K562 (cell line): ENCODE measurements around the gene TYRP1. TPM values are rescaled to one million over a fixed set of nuclear protein-coding genes. Genes with fewer than 3 reads are reported as not detected.

Experiments used
- ATAC-seq: fragments of 200-7000 bp; cut with Tn5 transposase; 3 replicates; pipeline ENCODE4 v1.9.1; 2020; ENCODE audit warnings: moderate library complexity
- BruUV-seq: library from RNA; stranded (reverse); fragments of 400-500 nt; replicated peaks from 2 replicates; lab custom pipeline; 2021; lab: Mats Ljungman, UMichigan
- CTCF ChIA-PET: fragments of 300-600 bp; formaldehyde crosslinking; extraction: SDS; loops from one replicate; lab custom pipeline; 2021; ENCODE audit warnings: low intra/inter-chr PET ratio; lab: Yijun Ruan, JAX
- POLR2A ChIA-PET: fragments of 300-600, 350-650 bp; sonication (Branson Sonifier 250); formaldehyde crosslinking; extraction: SDS; loops from one replicate; lab custom pipeline; 2021; ENCODE audit warnings: antibody characterized with exemption, inconsistent platforms; lab: Yijun Ruan, JAX
- DNase-seq, 4 experiments: peaks; one replicate each; pipeline versions ENCODE4 v3.0.0 to v3.0.0-alpha.2; 2011 to 2018; ENCODE audit warnings: low spot score in 3 of 4, mixed read lengths in 3 of 4; ENCODE audit errors: extremely low read depth in 1 of 4
- FAIRE-seq: peaks from 2 replicates; lab custom pipeline; 2011; peaks lifted over from hg19 to GRCh38; lab: Jason Lieb, UNC
- H2AFZ ChIP-seq: 2 replicates; pipeline ENCODE4 v1.6.0; 2011; ENCODE audit warnings: low read depth, low read length, control low read depth, inconsistent platforms
- H3K27ac ChIP-seq: fragments of 200-600 bp; 3 replicates; pipeline ENCODE4 v1.8.0; 2011; ENCODE audit warnings: low read depth, mild to moderate bottlenecking, control low read depth, inconsistent platforms, low read length, moderate library complexity, mixed read lengths; ENCODE audit errors: extremely low read depth
- H3K27me3 ChIP-seq, 2 experiments: fragments of 300-600 bp in 1 of 2; 2 replicates in 1 of 2; 3 replicates in 1 of 2; pipeline versions ENCODE4 v1.6.0 to v1.8.0; 2011; ENCODE audit warnings: inconsistent platforms in 2 of 2, low read length in 2 of 2, mild to moderate bottlenecking in 1 of 2, mixed read lengths in 1 of 2, moderate library complexity in 1 of 2; ENCODE audit not compliant: control insufficient read depth in 2 of 2, insufficient read depth in 2 of 2
- H3K36me3 ChIP-seq: fragments of 300-600 bp; 3 replicates; pipeline ENCODE4 v1.8.0; 2011; ENCODE audit warnings: mild to moderate bottlenecking, low read length, inconsistent platforms; ENCODE audit not compliant: control insufficient read depth, insufficient read depth
- H3K4me1 ChIP-seq, 2 experiments: fragments of 200-600 bp in 1 of 2; replicated peaks in 1 of 2; 2 replicates in 1 of 2; 3 replicates in 1 of 2; pipeline versions ENCODE4 v1.5.1 to v1.8.0; 2011; ENCODE audit warnings: inconsistent platforms in 2 of 2, low read length in 2 of 2, mild to moderate bottlenecking in 1 of 2, mixed read lengths in 1 of 2, moderate library complexity in 1 of 2; ENCODE audit not compliant: control insufficient read depth in 2 of 2, insufficient read depth in 2 of 2
- H3K4me2 ChIP-seq: 2 replicates; pipeline ENCODE4 v1.6.1; 2011; ENCODE audit warnings: low read length, control low read depth, inconsistent platforms, mixed read lengths; ENCODE audit not compliant: insufficient read depth
- H3K4me3 ChIP-seq: fragments of 200-600 bp; sonication (generic), shearing (Covaris generic); 2 replicates; pipeline ENCODE4 v1.5.1; 2016; ENCODE audit warnings: control low read depth, inconsistent platforms
- H3K79me2 ChIP-seq: fragments of 200-600 bp; 3 replicates; pipeline ENCODE4 v1.8.0; 2011; ENCODE audit warnings: low read length, inconsistent platforms; ENCODE audit not compliant: control insufficient read depth, insufficient read depth
- H3K9ac ChIP-seq, 2 experiments: 2 replicates each; pipeline versions ENCODE4 v1.6.0 to v1.6.1; 2011; ENCODE audit warnings: low read depth in 2 of 2, low read length in 2 of 2, control low read depth in 1 of 2, inconsistent platforms in 1 of 2, mild to moderate bottlenecking in 1 of 2, mixed read lengths in 1 of 2; ENCODE audit not compliant: insufficient read depth in 1 of 2
- H3K9me1 ChIP-seq: one replicate; pipeline ENCODE4 v1.6.0; 2011; ENCODE audit warnings: inconsistent platforms, mild to moderate bottlenecking, low read length, moderate library complexity; ENCODE audit not compliant: control insufficient read depth, insufficient read depth
- H3K9me3 ChIP-seq: replicated peaks from 2 replicates; pipeline ENCODE4 v1.5.1; 2011; ENCODE audit warnings: low read depth, low read length, inconsistent platforms; ENCODE audit not compliant: control insufficient read depth, insufficient read depth
- H4K20me1 ChIP-seq: replicated peaks from 2 replicates; pipeline ENCODE4 v1.6.1; 2011; ENCODE audit warnings: low read length, inconsistent platforms, mixed read lengths; ENCODE audit not compliant: control insufficient read depth, insufficient read depth
- ARID2 ChIP-seq: fragments of 450-650 bp; IDR thresholded peaks from 2 replicates; pipeline ENCODE4 v1.6.1; 2017; ENCODE audit warnings: antibody characterized with exemption, mild to moderate bottlenecking
- BCL6 ChIP-seq: fragments of 250-450 bp; sonication (Bioruptor Pico); IDR thresholded peaks from 2 replicates; pipeline ENCODE4 v1.4.0; 2020
- DMBX1 ChIP-seq: fragments of 250-450 bp; sonication (Bioruptor Pico); IDR thresholded peaks from 2 replicates; pipeline ENCODE4 v1.8.0; 2022; ENCODE audit warnings: inconsistent platforms, mild to moderate bottlenecking, moderate library complexity, borderline replicate concordance
- GATAD2B ChIP-seq: fragments of 450-650 bp; IDR thresholded peaks from 2 replicates; pipeline ENCODE4 v1.6.1; 2017; ENCODE audit warnings: mild to moderate bottlenecking, borderline replicate concordance
- HDAC2 ChIP-seq: fragments of 450-650 bp; IDR thresholded peaks from 2 replicates; pipeline ENCODE4 v1.6.1; 2016; ENCODE audit warnings: mild to moderate bottlenecking
- HIVEP1 ChIP-seq: fragments of 250-450 bp; sonication (Bioruptor Pico); IDR thresholded peaks from 2 replicates; pipeline ENCODE4 v1.4.0; 2020; ENCODE audit warnings: mild to moderate bottlenecking
- MTF1 ChIP-seq: fragments of 250-450 bp; sonication (Bioruptor Pico); IDR thresholded peaks from 2 replicates; pipeline ENCODE4 v1.9.0; 2021; ENCODE audit warnings: moderate library complexity, mild to moderate bottlenecking, inconsistent platforms, borderline replicate concordance
- NELFE ChIP-seq: IDR thresholded peaks from 2 replicates; pipeline ENCODE4 v1.6.1; 2011; ENCODE audit warnings: mild to moderate bottlenecking; ENCODE audit not compliant: insufficient read depth, insufficient read length
- NR2C2 ChIP-seq, 2 experiments: fragments of 200-800 bp in 1 of 2; sonication (Bioruptor generic) in 1 of 2; sonication (generic) in 1 of 2; formaldehyde crosslinking in 1 of 2; IDR thresholded peaks; 2 replicates each; pipeline versions ENCODE4 v1.6.1 to v1.8.0; 2016 to 2022; ENCODE audit warnings: mild to moderate bottlenecking in 1 of 2, missing compliant biosample characterization in 1 of 2, missing genetic modification characterization in 1 of 2, missing genetic modification reagents in 1 of 2
- RFX1 ChIP-seq: fragments of 450-650 bp; IDR thresholded peaks from 2 replicates; pipeline ENCODE4 v1.6.1; 2016; ENCODE audit warnings: mild to moderate bottlenecking, moderate library complexity
- SP2 ChIP-seq: IDR thresholded peaks from 2 replicates; pipeline ENCODE4 v1.6.1; 2011; ENCODE audit warnings: mild to moderate bottlenecking, low read depth, low read length, moderate library complexity; ENCODE audit not compliant: poor library complexity, severe bottlenecking; ENCODE audit errors: extremely low read depth
- SRSF9 ChIP-seq: fragments of 200-400 bp; formaldehyde crosslinking; IDR thresholded peaks from 2 replicates; pipeline ENCODE4 v1.6.1; 2017; ENCODE audit warnings: low read depth, low read length, borderline replicate concordance
- ZBED1 ChIP-seq: IDR thresholded peaks from 2 replicates; pipeline ENCODE4 v1.6.1; 2014
- ZNF445 ChIP-seq: fragments of 250-450 bp; sonication (Bioruptor Pico); IDR thresholded peaks from 2 replicates; pipeline ENCODE4 v1.4.0; 2020; ENCODE audit warnings: low read depth, mild to moderate bottlenecking, moderate library complexity
- whole genome bisulfite sequencing: fragments of 100-300 bp; shearing (Covaris generic); methylation state at CpG from one replicate; pipeline ENCODE4 v1.1.6; 2016; ENCODE audit warnings: low coverage, mixed read lengths; ENCODE audit not compliant: insufficient coverage; ENCODE audit errors: missing lambda C conversion rate; 5-methylcytosine and 5-hydroxymethylcytosine counted together
- in situ Hi-C: fragments of 300-500 bp; cut with MboI; formaldehyde crosslinking; loops from 4 replicates; pipeline ENCODE4 v1.15.0; 2018; ENCODE audit warnings: inconsistent platforms, mixed read lengths
- intact Hi-C: fragments of 100-400 bp; cut with micrococcal nuclease; formaldehyde crosslinking; loops from 2 replicates; pipeline ENCODE4 v1.14.2; 2022
- polyA plus RNA-seq, 8 experiments: library from polyadenylated mRNA; depleted of rRNA in 4 of 8; stranded (reverse) in 5 of 8; unstranded in 3 of 8; fragments of >200 nt; fragmentation: Nextera tagmentation in 2 of 8; fragmentation: Illumina TruSeq in 1 of 8; extraction: Ambion mirVana in 2 of 8; extraction: Trizol in 1 of 8; gene quantifications; 2 replicates each; pipeline versions ENCODE4 v1.2.1 to v1.2.3, GENCODE V29; 2011 to 2014; ENCODE audit warnings: inconsistent platforms in 1 of 8, missing spikeins in 1 of 8
- total RNA-seq, 7 experiments: library from RNA; depleted of rRNA in 6 of 7; stranded (reverse); fragments of >200 nt in 6 of 7; fragmentation: Illumina TruSeq in 2 of 7; extraction: Trizol in 2 of 7; gene quantifications; 2 replicates each; pipeline versions ENCODE4 v1.2.1 to v1.2.3, GENCODE V29; 2011 to 2021; ENCODE audit warnings: low replicate concordance in 1 of 7
- TF ChIP-seq, protein P1 (sequence below): fragments of 250-450 bp; sonication (Bioruptor Pico); IDR thresholded peaks from 2 replicates; pipeline ENCODE4 v1.8.0; 2021; ENCODE audit warnings: moderate library complexity, mild to moderate bottlenecking, inconsistent platforms
- TF ChIP-seq, protein P2 (sequence below): sonication (generic); formaldehyde crosslinking; IDR thresholded peaks from 2 replicates; pipeline ENCODE4 v1.8.0; 2022; ENCODE audit warnings: mild to moderate bottlenecking, missing genetic modification reagents

The TYRP1 gene
- total and polyA plus RNA-seq, 9 of the 15 experiments (the other 6 are each of a cell fraction or from before 2014, with no cell fraction given): not detected

DNA sequence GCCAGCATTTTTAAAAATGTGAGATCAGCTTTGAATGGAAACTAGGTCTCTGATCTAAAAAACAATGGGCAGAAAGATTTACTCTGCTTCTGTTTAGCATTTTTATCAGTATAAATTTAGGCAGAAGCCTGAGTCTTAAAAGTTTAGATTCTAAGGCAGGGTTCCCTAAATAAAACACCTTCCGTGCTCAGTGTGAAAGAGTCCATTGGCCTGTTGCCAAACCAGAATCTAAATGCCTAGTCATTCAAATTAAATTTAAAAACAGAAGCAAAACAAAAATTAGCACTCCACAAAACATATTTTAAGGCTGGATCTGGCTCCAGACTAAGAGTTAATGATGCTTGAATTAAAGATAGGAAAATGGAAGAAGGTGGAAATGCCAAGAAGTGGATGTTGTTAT, 4.5 kb downstream of the TYRP1 start:
- Histone ChIP-seq H3K79me2 (no peaks in the 10 kb centered on the region), H4K20me1 (no peaks in the 10 kb centered on the region), H3K4me3 (no peak overlapping the region), H3K27ac (no peak overlapping the region), H2AFZ (no peak overlapping the region), H3K9me3 (no peaks in the 10 kb centered on the region), H3K9ac (no peak overlapping the region), H3K27me3 (no peaks in the 10 kb centered on the region), H3K36me3 (no peaks in the 10 kb centered on the region), H3K9me1 (no peaks in the 10 kb centered on the region), H3K4me1 (no peaks in the 10 kb centered on the region), H3K4me2 (no peak overlapping the region)
- no peak for DNase-seq
- no TSS peak for BruUV-seq
- TF ChIP-seq NR2C2 (CRISPR knock-in tag; IDR thresholded peaks at IDR 0.05): no peak
- no peak for TF ChIP-seq NR2C2 (tag; IDR thresholded peaks at IDR 0.05)
- no peak for TF ChIP-seq HDAC2
- TF ChIP-seq, protein P1, sequence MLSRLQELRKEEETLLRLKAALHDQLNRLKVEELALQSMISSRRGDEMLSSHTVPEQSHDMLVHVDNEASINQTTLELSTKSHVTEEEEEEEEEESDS (CRISPR knock-in tag): no peak
- TF ChIP-seq ARID2: no peak
- TF ChIP-seq BCL6 (CRISPR knock-in tag): no peak
- TF ChIP-seq HIVEP1: no peak
- TF ChIP-seq GATAD2B: no peak
- ChIA-PET POLR2A (no interaction called here), CTCF (no interaction called here)
- no peak for ATAC-seq
- in situ Hi-C loops: no loop called here
- WGBS: 8% methylated on average over 1 of the region's 1 CpG
- no peak for FAIRE-seq
- intact Hi-C loops: no loop called here

DNA sequence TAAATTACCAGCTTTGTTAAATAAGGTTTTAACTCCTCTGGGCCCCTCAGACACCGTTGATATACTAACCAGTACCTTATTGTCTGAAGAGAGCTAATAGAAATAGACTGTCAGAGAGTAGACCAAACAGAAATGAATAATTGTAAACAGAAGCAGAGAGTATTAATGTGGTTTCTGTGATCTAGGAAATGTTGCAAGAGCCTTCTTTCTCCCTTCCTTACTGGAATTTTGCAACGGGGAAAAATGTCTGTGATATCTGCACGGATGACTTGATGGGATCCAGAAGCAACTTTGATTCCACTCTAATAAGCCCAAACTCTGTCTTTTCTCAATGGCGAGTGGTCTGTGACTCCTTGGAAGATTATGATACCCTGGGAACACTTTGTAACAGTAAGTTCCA, 5.1 kb downstream of the TYRP1 start:
- intact Hi-C loops: no loop called here
- Histone ChIP-seq H3K9me1 (no peaks in the 10 kb centered on the region), H3K4me1 (no peaks in the 10 kb centered on the region), H3K4me3 (no peak overlapping the region), H3K36me3 (no peaks in the 10 kb centered on the region), H3K4me2 (no peak overlapping the region), H2AFZ (no peak overlapping the region), H3K27ac (no peak overlapping the region), H3K9me3 (no peaks in the 10 kb centered on the region), H3K27me3 (no peaks in the 10 kb centered on the region), H3K79me2 (no peaks in the 10 kb centered on the region), H3K9ac (no peak overlapping the region), H4K20me1 (no peaks in the 10 kb centered on the region)
- ATAC-seq (no peak), FAIRE-seq (no peak), DNase-seq (no peak)
- BruUV-seq: no TSS peak
- CTCF ChIA-PET: no interaction called here
- POLR2A ChIA-PET: no interaction called here
- in situ Hi-C loops: no loop called here
- 0% methylated on average over 4 of the region's 4 CpGs for WGBS
- TF ChIP-seq ZNF445 (CRISPR knock-in tag): no peak
- TF ChIP-seq ZBED1: no peak
- TF ChIP-seq, protein P2, sequence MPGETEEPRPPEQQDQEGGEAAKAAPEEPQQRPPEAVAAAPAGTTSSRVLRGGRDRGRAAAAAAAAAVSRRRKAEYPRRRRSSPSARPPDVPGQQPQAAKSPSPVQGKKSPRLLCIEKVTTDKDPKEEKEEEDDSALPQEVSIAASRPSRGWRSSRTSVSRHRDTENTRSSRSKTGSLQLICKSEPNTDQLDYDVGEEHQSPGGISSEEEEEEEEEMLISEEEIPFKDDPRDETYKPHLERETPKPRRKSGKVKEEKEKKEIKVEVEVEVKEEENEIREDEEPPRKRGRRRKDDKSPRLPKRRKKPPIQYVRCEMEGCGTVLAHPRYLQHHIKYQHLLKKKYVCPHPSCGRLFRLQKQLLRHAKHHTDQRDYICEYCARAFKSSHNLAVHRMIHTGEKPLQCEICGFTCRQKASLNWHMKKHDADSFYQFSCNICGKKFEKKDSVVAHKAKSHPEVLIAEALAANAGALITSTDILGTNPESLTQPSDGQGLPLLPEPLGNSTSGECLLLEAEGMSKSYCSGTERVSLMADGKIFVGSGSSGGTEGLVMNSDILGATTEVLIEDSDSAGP (CRISPR knock-in tag): no peak
- TF ChIP-seq RFX1: no peak
- no peak for TF ChIP-seq SP2
- TF ChIP-seq NELFE: no peak
- no peak for TF ChIP-seq SRSF9
- no peak for TF ChIP-seq DMBX1 (CRISPR knock-in tag)
- TF ChIP-seq MTF1 (CRISPR knock-in tag): no peak
